IMR-90 (cell line): ENCODE data around the gene COX19. TPM values are rescaled to one million over a fixed set of nuclear protein-coding genes. Genes with fewer than 3 reads are reported as not detected.

Experiments used
- ATAC-seq: fragments of 200-7000 bp; cut with Tn5 transposase; 2 replicates; pipeline ENCODE4 v1.9.1; 2020; ENCODE audit warnings: low read depth, mild to moderate bottlenecking, moderate library complexity
- BruUV-seq: library from RNA; stranded (reverse); fragments of 400-500 nt; replicated peaks from 2 replicates; lab custom pipeline; 2021; lab: Mats Ljungman, UMichigan
- CTCF ChIA-PET: fragments of 300-600 bp; formaldehyde crosslinking; extraction: SDS; loops from one replicate; lab custom pipeline; 2021; ENCODE audit warnings: antibody characterized with exemption; lab: Yijun Ruan, JAX
- POLR2A ChIA-PET: fragments of 300-600 bp; sonication (Branson Sonifier 250); formaldehyde crosslinking; loops from one replicate; lab custom pipeline; 2022; ENCODE audit warnings: antibody characterized with exemption; ENCODE audit not compliant: unreplicated experiment; lab: Charles Lee
- DNase-seq: peaks from one replicate; pipeline ENCODE4 v3.0.0; 2013
- H2AFZ ChIP-seq: replicated peaks from 2 replicates; pipeline ENCODE3; 2013; ENCODE audit warnings: low read length, mild to moderate bottlenecking; ENCODE audit not compliant: poor library complexity
- H2AK5ac ChIP-seq: 2 replicates; pipeline ENCODE4 v1.6.1; 2013; ENCODE audit warnings: low read depth, low read length, inconsistent platforms
- H2AK9ac ChIP-seq: replicated peaks from 2 replicates; pipeline ENCODE3; 2013; ENCODE audit warnings: mild to moderate bottlenecking, low read depth, low read length, moderate library complexity; ENCODE audit not compliant: poor library complexity
- H2BK120ac ChIP-seq: 2 replicates; pipeline ENCODE4 v1.6.1; 2013; ENCODE audit warnings: low read depth, low read length, inconsistent platforms
- H2BK15ac ChIP-seq: 3 replicates; pipeline ENCODE4 v1.6.1; 2013; ENCODE audit warnings: low read depth, low read length, inconsistent platforms
- H2BK20ac ChIP-seq: 2 replicates; pipeline ENCODE4 v1.6.1; 2013; ENCODE audit warnings: low read depth, mild to moderate bottlenecking, inconsistent platforms, low read length, moderate library complexity
- H2BK5ac ChIP-seq: 2 replicates; pipeline ENCODE4 v1.6.1; 2013; ENCODE audit warnings: mild to moderate bottlenecking, low read depth, low read length, inconsistent platforms; ENCODE audit not compliant: poor library complexity, severe bottlenecking
- H3K14ac ChIP-seq: replicated peaks from 2 replicates; pipeline ENCODE4 v1.6.1; 2013; ENCODE audit warnings: low read depth, low read length, inconsistent platforms
- H3K18ac ChIP-seq: 2 replicates; pipeline ENCODE4 v1.6.1; 2013; ENCODE audit warnings: low read depth, low read length, control low read depth
- H3K23ac ChIP-seq: 2 replicates; pipeline ENCODE4 v1.6.1; 2013; ENCODE audit warnings: low read depth, low read length, inconsistent platforms
- H3K27ac ChIP-seq: 2 replicates; pipeline ENCODE4 v1.5.1; 2013; ENCODE audit warnings: mild to moderate bottlenecking, control low read depth, low read length; ENCODE audit not compliant: insufficient read depth
- H3K27me3 ChIP-seq: 2 replicates; pipeline ENCODE4 v1.6.1; 2013; ENCODE audit warnings: low read length; ENCODE audit not compliant: control insufficient read depth, insufficient read depth
- H3K36me3 ChIP-seq: 2 replicates; pipeline ENCODE4 v1.6.1; 2013; ENCODE audit warnings: low read length, mixed read lengths; ENCODE audit not compliant: control insufficient read depth, insufficient read depth
- H3K4ac ChIP-seq: 2 replicates; pipeline ENCODE4 v1.6.1; 2013; ENCODE audit warnings: low read depth, low read length, inconsistent platforms
- H3K4me1 ChIP-seq: 2 replicates; pipeline ENCODE4 v1.6.1; 2013; ENCODE audit warnings: low read length, mixed read lengths; ENCODE audit not compliant: control insufficient read depth, insufficient read depth
- H3K4me2 ChIP-seq: 2 replicates; pipeline ENCODE4 v1.6.1; 2013; ENCODE audit warnings: low read depth, mild to moderate bottlenecking, control low read depth, low read length, moderate library complexity
- H3K4me3 ChIP-seq: 2 replicates; pipeline ENCODE4 v1.5.1; 2013; ENCODE audit warnings: low read depth, mild to moderate bottlenecking, control low read depth, low read length, moderate library complexity; ENCODE audit not compliant: insufficient read depth
- H3K56ac ChIP-seq: 2 replicates; pipeline ENCODE4 v1.6.1; 2013; ENCODE audit warnings: low read length, inconsistent platforms; ENCODE audit not compliant: insufficient read depth; ENCODE audit errors: extremely low read depth
- H3K79me1 ChIP-seq, 2 experiments: 2 replicates each; pipeline ENCODE4 v1.6.1; 2013; ENCODE audit warnings: low read length in 2 of 2, inconsistent platforms in 1 of 2, low read depth in 1 of 2
- H3K9ac ChIP-seq: 2 replicates; pipeline ENCODE4 v1.6.1; 2013; ENCODE audit warnings: low read depth, low read length, control low read depth
- H3K9me1 ChIP-seq: 2 replicates; pipeline ENCODE4 v1.6.1; 2013; ENCODE audit warnings: low read length, inconsistent platforms; ENCODE audit not compliant: insufficient read depth
- H3K9me3 ChIP-seq: 2 replicates; pipeline ENCODE4 v1.6.1; 2013; ENCODE audit warnings: low read length; ENCODE audit not compliant: control insufficient read depth, insufficient read depth
- H4K20me1 ChIP-seq: 2 replicates; pipeline ENCODE4 v1.6.1; 2013; ENCODE audit warnings: low read length, inconsistent platforms; ENCODE audit not compliant: insufficient read depth
- H4K5ac ChIP-seq: 2 replicates; pipeline ENCODE4 v1.6.1; 2013; ENCODE audit warnings: mild to moderate bottlenecking, low read depth, low read length, control low read depth
- H4K8ac ChIP-seq, 2 experiments: 2 replicates each; pipeline ENCODE4 v1.6.1; 2013; ENCODE audit warnings: low read depth in 2 of 2, low read length in 2 of 2, control low read depth in 1 of 2, inconsistent platforms in 1 of 2
- H4K91ac ChIP-seq: 2 replicates; pipeline ENCODE4 v1.6.1; 2013; ENCODE audit warnings: low read depth, low read length, inconsistent platforms; ENCODE audit not compliant: insufficient read depth
- BHLHE40 ChIP-seq: fragments of 150-350 bp; IDR thresholded peaks from 2 replicates; pipeline ENCODE4 v1.6.1; 2016; ENCODE audit warnings: mild to moderate bottlenecking, low read depth, low read length
- CEBPB ChIP-seq: IDR thresholded peaks from 2 replicates; pipeline ENCODE4 v1.6.1; 2012; ENCODE audit warnings: low read depth, low read length, improper control_type of control experiment
- CHD1 ChIP-seq: IDR thresholded peaks from 2 replicates; pipeline ENCODE4 v1.6.1; 2012; ENCODE audit warnings: low read depth, low read length, improper control_type of control experiment
- CTCF ChIP-seq: conservative IDR thresholded peaks from 2 replicates; pipeline ENCODE4 v1.5.1; 2012; ENCODE audit warnings: mild to moderate bottlenecking, low read depth, low read length, improper control_type of control experiment
- FOS ChIP-seq: fragments of 150-350 bp; IDR thresholded peaks from 2 replicates; pipeline ENCODE4 v1.6.1; 2016; ENCODE audit warnings: low read depth, low read length
- MAFK ChIP-seq: IDR thresholded peaks from 2 replicates; pipeline ENCODE4 v1.6.1; 2012; ENCODE audit warnings: low read depth, low read length, improper control_type of control experiment
- MAZ ChIP-seq: IDR thresholded peaks from 2 replicates; pipeline ENCODE4 v1.6.1; 2012; ENCODE audit warnings: low read depth, mild to moderate bottlenecking, low read length, improper control_type of control experiment, moderate library complexity, borderline replicate concordance
- MXI1 ChIP-seq: IDR thresholded peaks from 2 replicates; pipeline ENCODE4 v1.6.1; 2012; ENCODE audit warnings: low read depth, mild to moderate bottlenecking, low read length, moderate library complexity, borderline replicate concordance
- NFE2L2 ChIP-seq: fragments of 150-350 bp; IDR thresholded peaks from 2 replicates; pipeline ENCODE4 v1.6.1; 2016; ENCODE audit warnings: low read depth, mild to moderate bottlenecking, low read length
- POLR2A ChIP-seq: IDR thresholded peaks from 2 replicates; pipeline ENCODE4 v1.6.1; 2012; ENCODE audit warnings: mild to moderate bottlenecking, low read depth, low read length
- RAD21 ChIP-seq: IDR thresholded peaks from 2 replicates; pipeline ENCODE4 v1.6.1; 2012; ENCODE audit warnings: low read length, improper control_type of control experiment
- RCOR1 ChIP-seq: IDR thresholded peaks from 2 replicates; pipeline ENCODE4 v1.6.1; 2012; ENCODE audit warnings: mild to moderate bottlenecking, low read length, improper control_type of control experiment; ENCODE audit not compliant: insufficient replicate concordance
- RFX5 ChIP-seq: IDR thresholded peaks from 2 replicates; pipeline ENCODE4 v1.8.0; 2012; ENCODE audit warnings: low read depth, mild to moderate bottlenecking, low read length, moderate library complexity
- USF2 ChIP-seq: fragments of 150-350 bp; IDR thresholded peaks from 2 replicates; pipeline ENCODE4 v1.6.1; 2017; ENCODE audit warnings: mild to moderate bottlenecking, antibody characterized with exemption, low read length, low read depth
- WGBS, 2 experiments: methylation state at CpG; one replicate each; pipeline versions ENCODE4 v1.1.5 to v1.1.7; 2013; ENCODE audit warnings: missing lambda C conversion rate in 2 of 2; ENCODE audit not compliant: insufficient read length in 1 of 2; ENCODE audit errors: extremely low coverage in 2 of 2; 5-methylcytosine and 5-hydroxymethylcytosine counted together
- dilution Hi-C: fragments of 300-500 bp; cut with HindIII; formaldehyde crosslinking; loops from one replicate; pipeline ENCODE4 v1.14.3; 2018; ENCODE audit warnings: low sequenced_read_pairs; ENCODE audit not compliant: unreplicated experiment
- in situ Hi-C: fragments of 300-500 bp; cut with MboI; formaldehyde crosslinking; loops from 3 replicates; pipeline ENCODE4 v1.14.3; 2019; ENCODE audit warnings: low sequenced_read_pairs, inconsistent platforms, mixed read lengths
- intact Hi-C: fragments of 100-400 bp; cut with micrococcal nuclease; formaldehyde crosslinking; loops from 2 replicates; pipeline ENCODE4 v1.10.0; 2022
- polyA plus RNA-seq, 3 experiments: library from polyadenylated mRNA; depleted of rRNA; stranded (reverse); fragments of >200 nt; gene quantifications; 2 replicates each; pipeline ENCODE4 v1.2.3, GENCODE V29; 2012; ENCODE audit warnings: low replicate concordance in 1 of 3
- total RNA-seq: library from RNA; depleted of rRNA; stranded (reverse); fragments of >200 nt; gene quantifications from 2 replicates; pipeline ENCODE4 v1.2.3, GENCODE V29; 2012
- TF ChIP-seq, protein P1 (sequence below): fragments of 150-350 bp; IDR thresholded peaks from 2 replicates; pipeline ENCODE4 v1.6.1; 2016; ENCODE audit warnings: low read depth, mild to moderate bottlenecking, low read length, moderate library complexity, borderline replicate concordance

The COX19 gene
- total and polyA plus RNA-seq, 2 of the 4 experiments (the other 2 are of a cell fraction), result 3.9 to 7.3 TPM

DNA sequence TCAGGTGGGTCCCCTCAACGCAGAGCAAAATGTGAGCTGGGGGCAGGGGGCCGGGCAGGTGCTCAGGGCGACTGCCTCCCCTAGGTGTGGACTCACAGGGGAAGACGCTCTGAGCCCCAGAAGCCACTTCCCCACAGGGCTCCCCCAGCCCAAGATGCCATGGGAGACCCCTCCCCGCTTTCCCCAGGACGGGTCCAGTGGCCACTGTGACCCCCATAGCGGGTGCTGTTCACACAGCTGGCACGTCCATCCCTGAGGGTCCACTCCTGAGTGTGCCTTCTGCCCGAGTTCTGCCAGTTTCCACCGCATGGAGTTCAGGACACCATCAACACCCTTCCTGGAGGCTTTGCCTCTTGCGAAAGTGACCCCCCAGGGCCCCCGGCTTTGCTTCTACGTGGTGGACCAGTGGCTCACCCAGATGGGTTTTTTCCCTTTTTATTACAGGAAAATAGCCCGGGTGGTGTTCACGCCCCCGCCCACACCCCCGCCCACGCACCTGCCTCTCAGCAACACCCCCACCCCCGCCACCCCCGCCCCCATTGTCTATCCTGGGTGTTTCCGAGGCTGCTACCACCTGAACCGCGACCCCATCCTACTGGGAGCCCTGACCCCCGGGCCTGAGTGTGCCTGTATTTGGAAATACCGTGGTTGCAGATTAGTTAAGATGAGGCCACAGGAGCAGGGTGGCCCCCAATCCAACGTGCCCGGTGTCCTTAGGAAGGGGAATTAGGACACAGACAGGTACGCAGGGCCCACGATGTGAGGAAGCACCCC lies 52.8 kb downstream of the COX19 start:
- peak overlapping the region; percentile 89 for H2AFZ ChIP-seq
- TF ChIP-seq MXI1 (no peak), POLR2A (no peak), RAD21 (no peak), CEBPB (no peak), USF2 (no peak), CTCF (no peak), FOS (no peak), BHLHE40 (no peak), NFE2L2 (no peak), MAFK (no peak), MAZ (no peak), RCOR1 (no peak), CHD1 (no peak), RFX5 (no peak)
- TF ChIP-seq, protein P1, sequence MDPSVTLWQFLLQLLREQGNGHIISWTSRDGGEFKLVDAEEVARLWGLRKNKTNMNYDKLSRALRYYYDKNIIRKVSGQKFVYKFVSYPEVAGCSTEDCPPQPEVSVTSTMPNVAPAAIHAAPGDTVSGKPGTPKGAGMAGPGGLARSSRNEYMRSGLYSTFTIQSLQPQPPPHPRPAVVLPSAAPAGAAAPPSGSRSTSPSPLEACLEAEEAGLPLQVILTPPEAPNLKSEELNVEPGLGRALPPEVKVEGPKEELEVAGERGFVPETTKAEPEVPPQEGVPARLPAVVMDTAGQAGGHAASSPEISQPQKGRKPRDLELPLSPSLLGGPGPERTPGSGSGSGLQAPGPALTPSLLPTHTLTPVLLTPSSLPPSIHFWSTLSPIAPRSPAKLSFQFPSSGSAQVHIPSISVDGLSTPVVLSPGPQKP, result no peak
- CTCF ChIA-PET, result no interaction called here

More for the DNA sequence above, 52.8 kb downstream of the COX19 start:
- no peaks in the 10 kb centered on the region for H3K27me3 ChIP-seq
- peak overlapping the region; percentile 65 for H2AK9ac ChIP-seq
- H2AK5ac ChIP-seq, result no peak overlapping the region
- dilution Hi-C loops (no loop called here), in situ Hi-C loops (no loop called here), intact Hi-C loops (no loop called here)
- POLR2A ChIA-PET, result no interaction called here
- ATAC-seq (no peak), DNase-seq (no peak)
- H3K4me3 ChIP-seq, result no peak overlapping the region
- BruUV-seq, result no TSS peak
- H3K9me3 ChIP-seq, result no peaks in the 10 kb centered on the region
- H3K18ac ChIP-seq, result no peak overlapping the region
- no peak overlapping the region for H2BK15ac ChIP-seq
- 88% methylated on average over 6 of the region's 29 CpGs; no CpG with 5 or more reads in 1 of the 2 experiments for WGBS, 2 experiments
- no peaks in the 10 kb centered on the region for H3K79me1 ChIP-seq
- H3K23ac ChIP-seq, result no peak overlapping the region
- H3K36me3 ChIP-seq, result no peaks in the 10 kb centered on the region
- H4K20me1 ChIP-seq, result no peaks in the 10 kb centered on the region
- H2BK120ac ChIP-seq, result no peak overlapping the region; the same call in 1 of the 2 replicates
- no peak overlapping the region for H2BK5ac ChIP-seq
- H4K5ac ChIP-seq, result no peak overlapping the region
- H3K9ac ChIP-seq, result no peak overlapping the region
- H4K8ac ChIP-seq, result no peak overlapping the region
- no peak overlapping the region for H3K27ac ChIP-seq
- no peak overlapping the region for H3K4me2 ChIP-seq
- H2BK20ac ChIP-seq, result 0 out of 2 replicates have a peak overlapping the region, but pooled peaks have one; percentile 6
- no peak overlapping the region for H3K14ac ChIP-seq
- H4K91ac ChIP-seq, result no peak overlapping the region
- H3K4me1 ChIP-seq, result peaks cover 7% of the 10 kb centered on the region
- H3K4ac ChIP-seq, result no peak overlapping the region
- H3K9me1 ChIP-seq, result no peaks in the 10 kb centered on the region
- no peak overlapping the region for H3K56ac ChIP-seq
